ENCODE data around the gene HPS3.

Gene HPS3

DNA sequence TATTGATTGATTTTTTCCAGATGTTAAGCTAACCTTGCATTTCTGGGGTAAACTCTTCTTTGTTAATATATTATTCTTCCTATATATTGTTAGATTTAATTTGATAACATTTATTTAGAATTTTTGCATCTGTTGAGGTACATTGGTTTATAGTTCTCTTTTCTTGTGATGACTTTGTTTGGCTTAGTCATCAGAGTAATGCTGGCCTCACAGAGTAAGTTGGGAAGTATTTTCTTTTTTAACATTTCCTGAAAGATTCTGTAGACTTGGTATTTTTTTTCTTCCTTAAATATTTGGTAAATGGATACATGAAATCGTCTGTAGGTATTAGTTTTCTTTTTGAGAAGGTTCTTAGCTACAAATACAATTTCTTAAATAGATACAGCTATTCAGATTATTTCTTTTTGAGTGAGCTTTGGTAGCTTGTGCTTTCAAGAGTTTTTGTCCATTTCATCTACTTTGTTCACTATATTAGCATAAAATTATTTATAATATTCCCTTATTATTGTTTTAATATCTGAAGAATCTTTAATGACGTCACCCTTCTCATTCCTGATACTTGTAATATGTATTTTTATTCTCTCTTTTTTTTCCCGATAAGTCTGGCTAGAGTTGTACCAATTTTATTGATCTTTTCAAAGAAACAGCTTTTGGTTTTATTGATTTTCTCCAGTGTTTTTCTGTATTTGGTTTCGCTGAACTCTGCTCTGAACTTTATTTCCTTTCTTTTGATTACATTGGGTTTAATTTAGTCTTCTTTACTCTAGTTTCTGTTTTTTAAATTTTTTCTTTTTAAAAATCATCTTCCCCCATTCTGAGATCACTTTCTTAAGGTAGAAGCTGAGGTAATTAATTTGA, 6.5 kb upstream of the HPS3 start:
- DNase-seq = no peak

DNA sequence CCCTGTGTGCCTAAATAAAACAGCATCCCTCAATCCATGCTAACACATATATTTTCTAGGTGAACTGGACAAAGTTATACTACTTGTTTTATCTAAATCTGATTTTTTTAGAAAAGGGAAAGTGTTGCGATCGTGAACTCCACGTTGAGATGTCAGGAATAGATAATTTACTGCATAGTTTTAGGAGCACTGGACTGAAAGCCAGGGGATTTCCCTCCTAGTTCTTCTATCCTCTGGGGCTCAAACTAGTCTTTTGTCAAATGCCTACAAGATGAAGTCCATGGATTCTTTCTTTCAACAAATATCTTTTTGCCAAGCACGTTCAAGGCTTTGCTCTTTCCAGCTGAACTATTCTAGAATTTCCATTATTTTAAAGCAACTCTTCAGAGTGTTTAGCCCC, 617 bp upstream of the HPS3 start:
- DNase-seq = no peak

DNA sequence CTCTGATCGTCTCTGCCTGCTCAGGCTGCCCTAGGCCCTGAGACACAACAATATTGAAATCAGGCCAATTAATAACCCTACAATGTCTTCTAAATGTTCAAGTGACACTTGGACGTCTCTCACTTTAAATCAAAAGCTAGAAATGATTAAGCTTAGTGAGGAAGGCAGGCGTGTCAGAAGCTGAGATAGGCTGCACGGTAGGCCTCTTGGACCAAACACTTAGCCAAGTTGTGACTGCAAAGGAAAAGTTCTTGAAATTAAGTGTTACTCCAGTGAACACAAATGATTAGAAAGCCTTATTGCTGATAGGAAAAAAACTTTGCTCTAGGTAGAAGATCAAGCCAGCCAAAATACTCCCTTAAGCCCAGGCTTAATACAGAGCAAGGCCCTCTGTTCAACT, 2.2 kb downstream of the HPS3 start:
- no peak for DNase-seq

GRCh38 chr3:149134575-149134974, 5.1 kb downstream of the HPS3 start:
- DNase-seq = peak; percentile 6

- DNase-seq = no peak
These were observed 13.2 kb downstream of the HPS3 start for GRCh38 chr3:149142682-149143081.

DNA sequence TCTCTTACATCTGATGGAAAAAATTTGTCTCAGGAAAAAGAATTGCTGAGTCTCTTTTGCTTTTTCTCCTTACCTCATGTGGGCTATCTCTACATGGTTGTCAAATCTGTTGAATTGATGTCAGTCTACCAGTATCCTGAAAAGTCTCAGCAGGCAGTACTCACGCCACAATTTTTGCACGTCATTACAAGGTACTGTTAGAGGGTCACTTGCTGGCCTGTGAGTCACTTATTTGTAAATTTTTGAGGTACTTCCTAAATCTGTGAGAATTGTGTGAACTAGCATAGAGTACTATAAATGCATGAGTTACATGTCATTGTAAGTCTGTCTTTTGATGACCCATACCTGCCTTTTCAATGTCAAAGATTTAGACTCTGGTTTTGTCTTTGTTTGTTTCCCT, 15.9 kb downstream of the HPS3 start:
- DNase-seq = no peak

- no peak for DNase-seq
These were observed 16.5 kb downstream of the HPS3 start for GRCh38 chr3:149145974-149146373.

DNA sequence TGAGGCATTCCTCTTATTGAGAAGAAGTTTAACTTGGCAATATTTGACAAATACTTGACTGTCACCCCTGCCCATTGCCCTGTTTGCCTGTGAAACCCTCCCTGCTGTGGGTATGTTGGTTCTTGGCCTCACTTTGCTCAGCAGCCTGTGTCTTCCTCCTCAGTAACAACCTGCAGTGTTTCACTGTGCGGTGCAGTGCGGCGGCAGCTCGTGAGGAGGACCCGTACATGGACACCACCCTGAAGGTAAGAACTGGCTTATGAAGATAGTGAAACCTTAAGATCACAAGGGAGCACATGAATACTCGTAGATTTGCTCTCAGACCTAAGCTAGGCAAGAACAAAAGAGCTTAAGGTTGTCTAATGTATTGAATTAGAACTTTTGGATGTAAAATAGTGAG, 21.0 kb downstream of the HPS3 start:
- DNase-seq = no peak

- DNase-seq = peak; percentile 3
These were observed 22.4 kb downstream of the HPS3 start for GRCh38 chr3:149151843-149152242.

- no peak for DNase-seq
These were observed 23.0 kb downstream of the HPS3 start for GRCh38 chr3:149152420-149152819.

GRCh38 chr3:149153402-149153801, 24.0 kb downstream of the HPS3 start:
- DNase-seq = no peak

DNA sequence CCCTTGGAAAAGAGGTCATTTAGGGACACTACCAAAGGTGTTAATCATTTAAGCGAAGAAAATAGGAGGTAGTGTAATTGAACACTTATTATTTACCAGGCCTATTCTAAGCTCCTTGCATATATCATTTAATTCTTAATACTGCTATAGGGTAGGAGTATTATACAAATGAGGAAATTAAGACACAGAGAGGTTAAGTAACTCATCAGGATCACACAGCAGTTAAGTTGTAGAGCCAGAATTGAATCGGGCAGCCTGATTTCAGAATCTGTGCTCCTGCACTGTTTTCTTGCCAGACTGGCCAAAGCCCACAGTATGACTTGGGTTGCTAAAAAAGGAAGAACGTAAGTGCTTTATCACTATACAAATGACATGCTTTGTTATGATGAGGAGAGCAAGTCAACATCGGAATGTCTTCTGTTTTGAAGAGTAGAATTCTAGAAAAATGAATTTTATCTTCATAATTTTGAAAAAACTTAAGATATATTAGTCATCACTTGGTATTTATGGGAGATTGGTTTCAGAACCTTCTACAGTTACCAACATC, 31.4 kb downstream of the HPS3 start:
- DNase-seq = no peak

GRCh38 chr3:149162007-149162406, 32.6 kb downstream of the HPS3 start:
- no peak for DNase-seq

- DNase-seq = no peak
These were observed 33.6 kb downstream of the HPS3 start for GRCh38 chr3:149163066-149163465.

GRCh38 chr3:149167898-149168297, 38.5 kb downstream of the HPS3 start:
- DNase-seq = no peak

DNA sequence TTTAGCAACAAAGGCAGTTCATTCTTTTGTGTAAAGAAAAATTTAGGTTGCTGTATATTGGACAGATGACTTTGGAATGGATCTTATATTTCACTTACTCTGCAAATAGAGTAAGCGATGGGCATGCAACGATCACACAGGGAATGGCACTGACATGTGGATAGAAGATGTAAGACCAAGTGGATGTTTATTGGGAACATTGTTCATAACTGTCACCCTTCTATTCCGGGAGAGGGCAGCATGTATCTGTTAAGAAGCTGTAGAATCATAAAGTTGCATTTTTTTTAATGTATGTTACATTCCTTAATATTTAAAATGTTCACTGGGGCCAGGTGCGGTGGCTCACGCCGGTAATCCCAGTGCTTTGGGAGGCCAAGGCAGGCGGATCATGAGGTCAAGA, 41.2 kb downstream of the HPS3 start:
- no peak for DNase-seq

DNA sequence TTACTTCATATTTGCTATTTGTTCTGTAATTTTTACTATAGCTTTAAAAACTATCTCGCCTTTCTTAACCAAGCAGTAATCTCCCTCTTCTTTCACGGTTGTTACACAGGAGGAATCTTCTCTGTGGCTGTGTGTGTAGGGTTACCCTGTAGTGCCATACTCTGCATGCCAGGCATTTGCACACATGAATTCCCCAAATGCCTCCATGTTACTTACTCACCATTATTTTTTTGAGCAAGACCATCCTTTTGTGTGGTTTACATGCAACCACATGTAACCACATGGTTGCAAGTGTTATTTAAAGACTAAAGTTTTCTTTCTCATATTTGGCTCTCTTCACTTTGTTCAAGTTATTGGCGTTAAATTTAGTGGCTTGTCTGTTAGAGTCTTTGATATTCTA, 45.5 kb downstream of the HPS3 start:
- DNase-seq = no peak

- no peak for DNase-seq
These were observed 47.7 kb downstream of the HPS3 start for GRCh38 chr3:149177122-149177521.

DNA sequence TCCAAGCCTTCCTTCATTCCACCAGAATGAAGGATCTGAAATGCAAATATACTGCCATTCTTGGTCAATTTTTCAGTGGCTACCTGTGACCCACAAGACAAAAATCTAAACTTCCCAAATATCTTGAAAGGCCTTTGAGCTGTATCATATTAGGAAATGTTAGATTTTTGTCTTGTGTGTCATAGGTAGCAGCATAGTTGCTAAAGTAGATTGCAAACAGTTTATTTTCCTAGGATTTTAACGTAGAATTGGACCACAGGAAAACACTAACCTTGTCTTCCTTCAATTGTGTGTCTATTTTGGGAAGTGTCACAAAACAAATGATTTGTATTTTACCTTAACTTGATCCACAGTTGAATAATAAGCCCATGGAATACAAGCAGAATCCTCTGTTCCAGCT, 49.8 kb downstream of the HPS3 start:
- DNase-seq = no peak

DNA sequence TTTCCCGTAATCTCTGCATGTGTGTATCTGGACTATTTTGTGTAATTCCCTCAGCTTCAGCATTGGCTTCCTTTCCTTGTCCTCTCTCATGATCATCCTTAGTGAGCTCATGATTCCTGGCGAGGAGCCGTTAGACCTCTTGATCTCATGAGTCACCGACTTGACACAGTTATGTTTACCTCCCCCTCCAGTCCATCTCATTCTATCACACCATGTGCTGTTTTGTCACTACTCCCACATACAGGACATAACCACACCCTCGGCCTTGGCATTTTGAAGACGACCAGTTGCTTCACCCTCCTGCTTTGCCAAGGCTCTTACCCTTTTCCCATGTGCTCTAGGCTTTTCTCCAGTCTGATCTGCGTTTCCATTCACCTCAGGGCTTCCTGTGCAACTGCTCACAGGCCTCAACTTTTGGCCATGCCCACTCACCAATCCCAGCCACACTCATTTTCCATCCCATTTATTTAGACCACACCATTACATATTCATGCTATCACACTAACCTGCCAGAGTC, 50.7 kb downstream of the HPS3 start:
- DNase-seq = peak; percentile 79

GRCh38 chr3:149181182-149181581, 51.7 kb downstream of the HPS3 start:
- DNase-seq = no peak

GRCh38 chr3:149186219-149186618, 56.8 kb downstream of the HPS3 start:
- DNase-seq = no peak

GRCh38 chr3:149186721-149187120, 57.3 kb downstream of the HPS3 start:
- no peak for DNase-seq

GRCh38 chr3:149188494-149188893, 59.1 kb downstream of the HPS3 start:
- no peak for DNase-seq

GRCh38 chr3:149195221-149195620, 65.8 kb downstream of the HPS3 start:
- no peak for DNase-seq

Measured in T1000 (cell line).